Measurements from ENCODE around the gene DLST. TPM values are rescaled to one million over a fixed set of nuclear protein-coding genes. Genes with fewer than 3 reads are reported as not detected.

DLST gene
- total RNA-seq, 1 donor from 2014 or later, result 48.2 TPM

DNA sequence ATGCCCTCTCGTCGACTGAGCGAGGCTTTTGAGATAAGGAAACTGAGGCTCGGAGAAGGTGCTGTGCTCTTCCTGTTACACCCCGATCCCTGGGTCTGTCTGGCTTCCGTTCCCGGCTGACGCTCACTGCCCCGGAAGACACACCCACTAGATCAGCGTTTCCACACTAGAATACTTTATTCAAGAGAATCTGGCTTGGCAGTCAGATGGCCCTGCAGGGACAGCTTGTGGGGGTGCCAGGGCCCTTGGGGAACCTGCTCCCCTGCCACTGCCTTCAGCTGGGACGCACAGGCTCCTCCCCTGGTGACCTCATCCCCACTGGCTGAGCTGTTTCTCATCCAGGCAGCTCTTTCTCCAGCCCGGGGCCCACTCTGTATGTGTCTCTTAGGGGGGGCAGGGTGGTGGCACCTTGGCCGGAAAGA is 60.0 kb downstream of the DLST start:
- H3K27me3 ChIP-seq (ENCODE audit: control insufficient read depth, insufficient read depth, low read length), result no peaks in the 10 kb centered on the region
- no peak overlapping the region for H3K4me3 ChIP-seq (ENCODE audit: low read depth, low read length)
- FAIRE-seq, result no peak
- TF ChIP-seq CTCF (IDR thresholded peaks at IDR 0.05; ENCODE audit: insufficient read depth, low read length, severe bottlenecking), result no peak
- peak; percentile 41 for DNase-seq (ENCODE audit: low read depth)
- H3K36me3 ChIP-seq (ENCODE audit: control insufficient read depth, insufficient read depth, low read length), result peaks cover 14% of the 10 kb centered on the region

DNA sequence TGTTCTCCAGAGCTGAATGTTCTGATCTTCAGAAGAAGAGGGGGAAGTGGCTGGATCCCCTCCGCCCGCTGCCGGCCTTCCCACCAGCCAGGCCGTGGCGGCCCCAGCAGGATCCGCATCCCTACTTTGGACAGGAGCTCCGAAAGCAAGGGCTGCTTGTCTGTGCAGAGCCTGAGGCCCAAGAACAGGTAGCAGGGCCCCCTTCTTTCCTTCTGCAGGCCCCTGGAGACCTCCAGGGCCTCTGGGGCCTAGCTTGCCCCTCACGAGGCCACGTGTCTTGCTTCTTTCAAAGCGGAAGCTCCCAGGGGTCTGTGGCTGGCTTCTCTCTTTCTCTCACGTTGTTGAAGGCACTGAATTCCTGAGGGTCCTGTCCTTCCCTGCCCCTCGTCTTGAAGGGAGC is 60.5 kb downstream of the DLST start:
- DNase-seq (ENCODE audit: low read depth), result no peak
- TF ChIP-seq CTCF (IDR thresholded peaks at IDR 0.05; ENCODE audit: insufficient read depth, low read length, severe bottlenecking), result no peak
- H3K4me3 ChIP-seq (ENCODE audit: low read depth, low read length), result no peak overlapping the region
- FAIRE-seq, result no peak
- H3K27me3 ChIP-seq (ENCODE audit: control insufficient read depth, insufficient read depth, low read length), result no peaks in the 10 kb centered on the region
- peaks cover 14% of the 10 kb centered on the region for H3K36me3 ChIP-seq (ENCODE audit: control insufficient read depth, insufficient read depth, low read length)

- Histone ChIP-seq H3K27me3 (ENCODE audit: control insufficient read depth, insufficient read depth, low read length) (no peaks in the 10 kb centered on the region), H3K4me3 (ENCODE audit: low read depth, low read length) (no peak overlapping the region), H3K36me3 (ENCODE audit: control insufficient read depth, insufficient read depth, low read length) (peaks cover 14% of the 10 kb centered on the region)
- no peak for DNase-seq (ENCODE audit: low read depth)
- FAIRE-seq, result no peak
- TF ChIP-seq CTCF (IDR thresholded peaks at IDR 0.05; ENCODE audit: insufficient read depth, low read length, severe bottlenecking), result no peak
Measured at GRCh38 chr14:74942608-74943007, 60.9 kb downstream of the DLST start.

- H3K4me3 ChIP-seq (ENCODE audit: low read depth, low read length), result no peak overlapping the region
- DNase-seq (ENCODE audit: low read depth) (no peak), FAIRE-seq (no peak)
- H3K36me3 ChIP-seq (ENCODE audit: control insufficient read depth, insufficient read depth, low read length), result peaks cover 26% of the 10 kb centered on the region
- H3K27me3 ChIP-seq (ENCODE audit: control insufficient read depth, insufficient read depth, low read length), result no peaks in the 10 kb centered on the region
- peak; percentile 63 for TF ChIP-seq CTCF (IDR thresholded peaks at IDR 0.05; ENCODE audit: insufficient read depth, low read length, severe bottlenecking)
Measured at GRCh38 chr14:74945261-74945851, 63.6 kb downstream of the DLST start.

DNA sequence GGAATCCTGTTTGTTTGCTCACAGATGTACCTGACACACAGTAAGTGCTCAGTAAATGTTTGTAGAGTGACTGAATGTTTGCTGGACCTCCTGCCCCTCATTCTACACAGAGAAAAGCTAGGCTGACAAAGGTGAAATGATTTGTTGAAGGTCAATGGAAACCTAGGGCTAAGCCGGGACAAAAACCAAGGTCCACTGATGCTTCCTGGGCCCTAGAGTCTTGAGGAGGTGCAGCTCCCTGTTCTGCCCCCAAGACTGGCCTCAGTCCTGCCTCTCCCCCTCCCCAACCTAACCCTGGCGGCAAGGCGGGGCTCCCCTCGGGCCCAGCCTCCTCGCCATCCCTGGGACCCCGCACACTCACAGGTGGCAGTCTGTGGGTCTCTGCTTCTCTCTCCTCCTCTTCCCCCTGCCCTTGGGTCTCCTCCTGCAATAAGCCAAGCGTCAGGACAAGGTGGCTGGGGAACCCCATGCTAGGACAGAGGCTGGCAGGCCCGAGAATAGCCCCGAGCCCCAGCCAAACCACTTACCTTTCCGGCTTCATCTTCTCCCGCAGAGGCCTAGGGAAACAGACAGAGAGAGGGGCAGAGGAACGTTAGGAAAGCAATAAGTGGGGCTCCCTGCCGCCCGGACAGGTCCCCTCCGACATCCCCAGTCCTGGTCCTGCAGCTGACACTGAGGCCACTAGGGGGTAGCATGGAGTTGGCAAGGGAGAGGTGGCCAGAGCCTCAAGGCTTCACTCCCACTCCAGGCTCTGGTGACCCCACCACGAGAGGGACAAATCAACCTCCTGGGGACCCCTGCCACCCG is 64.3 kb downstream of the DLST start:
- TF ChIP-seq CTCF (IDR thresholded peaks at IDR 0.05; ENCODE audit: insufficient read depth, low read length, severe bottlenecking), result peak; percentile 94
- no peak overlapping the region for H3K4me3 ChIP-seq (ENCODE audit: low read depth, low read length)
- peak; percentile 50 for DNase-seq (ENCODE audit: low read depth)
- H3K27me3 ChIP-seq (ENCODE audit: control insufficient read depth, insufficient read depth, low read length), result no peaks in the 10 kb centered on the region
- FAIRE-seq, result no peak
- H3K36me3 ChIP-seq (ENCODE audit: control insufficient read depth, insufficient read depth, low read length), result peaks cover 30% of the 10 kb centered on the region
